GM12874 (cell line): ENCODE measurements around the gene JUP.

Source experiments
- TF ChIP-seq, protein P1 (sequence below): IDR thresholded peaks from 2 replicates; pipeline ENCODE4 v1.5.1; 2011; ENCODE audit warnings: low read depth, mild to moderate bottlenecking, control low read depth, low read length, moderate library complexity; ENCODE audit not compliant: insufficient read depth

JUP gene

DNA sequence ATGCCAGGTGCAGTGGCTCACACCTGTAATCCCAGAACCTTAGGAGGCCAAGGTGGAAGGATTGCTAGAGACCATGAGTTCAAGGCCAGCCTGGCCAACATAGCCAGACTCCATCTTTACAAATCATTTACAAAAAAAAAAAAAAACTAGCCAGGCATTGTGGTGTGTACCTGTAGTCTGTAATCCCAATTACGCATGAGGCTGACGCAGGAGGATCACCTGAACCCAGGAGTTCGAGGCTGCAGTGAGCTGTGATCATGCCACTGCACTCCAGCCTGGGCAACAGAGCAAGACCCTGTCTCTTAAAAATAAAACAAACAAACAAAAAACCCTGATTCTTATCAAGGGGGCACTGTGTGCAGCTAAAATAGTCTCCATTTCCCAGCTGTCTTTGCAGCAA, 35.2 kb downstream of the JUP start:
- TF ChIP-seq, protein P1, sequence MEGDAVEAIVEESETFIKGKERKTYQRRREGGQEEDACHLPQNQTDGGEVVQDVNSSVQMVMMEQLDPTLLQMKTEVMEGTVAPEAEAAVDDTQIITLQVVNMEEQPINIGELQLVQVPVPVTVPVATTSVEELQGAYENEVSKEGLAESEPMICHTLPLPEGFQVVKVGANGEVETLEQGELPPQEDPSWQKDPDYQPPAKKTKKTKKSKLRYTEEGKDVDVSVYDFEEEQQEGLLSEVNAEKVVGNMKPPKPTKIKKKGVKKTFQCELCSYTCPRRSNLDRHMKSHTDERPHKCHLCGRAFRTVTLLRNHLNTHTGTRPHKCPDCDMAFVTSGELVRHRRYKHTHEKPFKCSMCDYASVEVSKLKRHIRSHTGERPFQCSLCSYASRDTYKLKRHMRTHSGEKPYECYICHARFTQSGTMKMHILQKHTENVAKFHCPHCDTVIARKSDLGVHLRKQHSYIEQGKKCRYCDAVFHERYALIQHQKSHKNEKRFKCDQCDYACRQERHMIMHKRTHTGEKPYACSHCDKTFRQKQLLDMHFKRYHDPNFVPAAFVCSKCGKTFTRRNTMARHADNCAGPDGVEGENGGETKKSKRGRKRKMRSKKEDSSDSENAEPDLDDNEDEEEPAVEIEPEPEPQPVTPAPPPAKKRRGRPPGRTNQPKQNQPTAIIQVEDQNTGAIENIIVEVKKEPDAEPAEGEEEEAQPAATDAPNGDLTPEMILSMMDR, result no peak

DNA sequence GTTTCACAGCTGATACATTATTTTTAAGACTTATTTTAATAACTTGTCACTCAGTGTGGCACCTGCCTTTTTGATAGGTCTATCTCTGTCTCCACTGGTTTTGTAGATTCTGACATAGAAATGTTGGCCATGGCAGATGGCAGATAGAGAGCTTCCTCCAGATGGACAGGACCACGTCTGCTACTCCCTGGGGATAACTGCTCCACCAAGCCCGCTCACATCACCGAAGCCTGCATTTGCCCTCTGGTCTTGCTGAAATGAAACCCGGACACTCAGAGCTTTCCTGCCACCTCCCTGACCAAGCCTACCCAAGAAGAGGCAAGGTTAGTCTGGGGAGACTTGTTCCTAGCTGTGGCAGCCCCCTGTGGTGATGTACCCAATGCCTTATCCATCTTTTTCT, 35.6 kb downstream of the JUP start:
- TF ChIP-seq, protein P1, result no peak

DNA sequence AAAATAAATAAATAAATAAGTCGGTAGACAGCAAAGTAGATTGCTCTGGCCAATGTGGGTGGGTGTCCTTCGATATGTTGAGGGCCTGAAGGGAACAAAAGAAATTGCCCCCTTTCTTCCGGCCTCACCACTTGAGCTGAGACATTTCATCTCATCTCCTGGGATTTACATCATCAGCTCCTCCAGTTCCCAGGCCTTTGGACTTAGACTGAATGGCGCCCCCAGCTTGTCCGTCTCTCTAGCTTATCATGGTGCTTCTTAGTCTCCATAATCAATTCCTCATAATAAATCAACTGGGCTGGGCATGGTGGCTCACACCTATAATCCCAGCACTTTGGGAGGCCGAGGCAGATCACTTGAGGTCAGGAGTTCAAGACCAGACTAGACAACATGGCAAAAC, 38.2 kb downstream of the JUP start:
- TF ChIP-seq, protein P1, result no peak

DNA sequence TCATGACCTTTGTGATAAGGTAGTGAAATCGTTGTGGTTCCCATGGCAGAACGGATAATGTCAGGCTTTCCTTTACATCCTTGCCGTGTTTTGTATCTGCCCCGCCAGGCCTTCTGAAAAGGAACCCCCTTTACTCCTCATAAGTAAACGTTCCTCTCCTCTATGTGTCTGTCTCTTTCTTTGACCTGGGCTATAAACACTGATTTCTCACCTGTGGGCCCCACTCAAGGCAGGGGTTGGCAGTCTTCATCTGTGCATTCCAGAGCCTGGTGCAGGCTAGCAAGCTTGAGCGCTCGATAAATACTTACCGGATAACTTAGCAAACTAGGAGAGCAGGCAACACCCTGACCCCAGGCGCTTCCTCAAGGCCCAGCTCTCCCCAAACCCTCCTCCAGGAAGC, 44.8 kb downstream of the JUP start:
- TF ChIP-seq, protein P1, result no peak

DNA sequence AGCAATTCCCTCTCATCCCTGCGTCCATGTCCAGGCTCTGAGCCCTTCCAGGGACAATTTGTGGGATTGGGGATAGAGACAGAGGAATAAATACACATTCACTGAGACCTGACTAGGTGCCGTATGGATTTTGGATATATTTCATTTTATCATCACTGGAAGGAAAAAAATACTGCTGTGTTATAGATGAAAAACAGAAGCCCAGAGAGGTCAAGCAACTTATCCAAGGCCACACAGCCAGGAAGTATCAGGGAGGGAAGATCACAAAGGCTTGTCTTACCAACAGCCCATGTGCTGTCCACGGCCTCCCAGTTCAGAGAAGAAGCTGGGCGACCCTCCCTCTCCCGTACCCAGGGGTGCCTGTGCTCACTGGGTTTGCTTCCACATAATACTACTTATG, 46.0 kb downstream of the JUP start:
- TF ChIP-seq, protein P1, result no peak

DNA sequence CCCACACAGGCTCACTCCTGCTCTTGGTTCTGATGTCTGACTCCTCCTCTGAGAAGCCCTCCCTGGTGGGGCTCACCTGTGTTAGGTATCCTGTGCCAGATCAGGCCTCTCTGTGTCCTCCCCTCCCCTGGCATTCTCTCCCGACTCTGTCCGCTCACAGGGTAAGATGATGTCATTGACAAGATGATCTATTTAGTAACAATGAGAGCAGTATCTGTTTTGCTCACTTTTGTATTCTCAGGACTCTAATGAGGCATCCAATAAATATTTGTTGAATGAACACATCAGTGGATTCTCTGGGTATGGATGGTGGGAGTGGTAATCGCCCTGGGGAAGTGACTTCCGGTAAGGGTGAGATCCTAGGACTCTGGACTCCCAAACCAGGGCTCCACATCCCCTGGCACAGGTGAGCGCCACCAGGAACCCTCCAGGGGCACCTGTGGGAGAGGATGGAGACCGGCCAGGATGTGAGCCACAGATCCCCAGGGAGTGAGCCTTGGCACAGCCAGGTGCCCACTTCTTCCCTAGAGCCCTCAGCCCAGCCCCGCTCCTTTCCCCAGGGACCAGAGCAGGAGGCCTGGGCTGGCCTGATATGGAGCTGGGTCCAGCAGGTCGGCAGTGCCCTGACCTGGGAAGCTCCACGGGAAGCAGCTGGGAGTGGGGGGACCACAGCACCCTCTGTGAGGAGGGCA, 46.7 kb downstream of the JUP start:
- TF ChIP-seq, protein P1, result no peak

DNA sequence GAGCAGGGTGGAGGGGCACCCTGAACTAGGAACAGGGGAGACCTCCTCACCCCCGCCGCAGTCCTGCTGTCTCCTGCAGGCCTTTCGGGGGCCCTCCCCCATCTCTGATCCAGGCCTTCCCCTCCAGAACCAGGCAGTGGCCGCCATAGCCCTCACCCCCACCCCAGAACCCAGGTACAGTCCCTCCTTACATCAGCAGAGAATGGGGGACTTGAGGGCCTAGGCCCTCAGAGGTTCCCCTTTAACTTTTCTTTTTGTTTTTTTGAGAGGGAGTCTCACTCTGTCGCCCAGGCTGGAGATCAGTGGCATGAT, 47.8 kb downstream of the JUP start:
- TF ChIP-seq, protein P1, result no peak
